GM21526 (cell line): ENCODE data around the gene SLA2.
"Not testable (repeated sequence)": the region's sequence is repeated elsewhere in the genome, so short reads cannot be mapped to it uniquely, and the experiment has no call there.

Source experiments
- ATAC-seq: cut with Tn5 transposase; IDR thresholded peaks from one replicate; pipeline ENCODE4 v1.9.1; 2021; ENCODE audit warnings: moderate library complexity; ENCODE audit not compliant: unreplicated experiment, low FRiP score

SLA2 gene

GRCh38 chr20:36579996-36580545 is 65.9 kb downstream of the SLA2 start:
- no peak for ATAC-seq

GRCh38 chr20:36578356-36579041 is 67.5 kb downstream of the SLA2 start:
- ATAC-seq = no peak

GRCh38 chr20:36576081-36576445 is 69.9 kb downstream of the SLA2 start:
- ATAC-seq = no peak

- ATAC-seq = no peak
Measured at GRCh38 chr20:36574366-36575135, 71.4 kb downstream of the SLA2 start.

GRCh38 chr20:36573798-36574365 is 72.1 kb downstream of the SLA2 start:
- ATAC-seq = no peak

- ATAC-seq = peak; percentile 47
Measured at GRCh38 chr20:36573103-36573797, 72.7 kb downstream of the SLA2 start, which contains the start of gene TGIF2. TSS of gene TGIF2 (plus strand) at chr20:36573597. CDS start at chr20:36578775, 5,178 bp downstream.

GRCh38 chr20:36572701-36573102 is 73.3 kb downstream of the SLA2 start:
- peak; percentile 14 for ATAC-seq

GRCh38 chr20:36571564-36572504 is 74.2 kb downstream of the SLA2 start:
- ATAC-seq = no peak

- ATAC-seq = no peak
Measured at GRCh38 chr20:36569847-36570429, 76.1 kb downstream of the SLA2 start.

GRCh38 chr20:36565520-36565919 is 80.5 kb downstream of the SLA2 start:
- no peak for ATAC-seq

- ATAC-seq = not testable (repeated sequence)
Measured at GRCh38 chr20:36564726-36565121, 81.3 kb downstream of the SLA2 start.

GRCh38 chr20:36564078-36564725 is 81.8 kb downstream of the SLA2 start:
- ATAC-seq = not testable (repeated sequence)

GRCh38 chr20:36563374-36563773 is 82.6 kb downstream of the SLA2 start:
- ATAC-seq = no peak

- ATAC-seq = no peak
Measured at GRCh38 chr20:36562724-36563123, 83.3 kb downstream of the SLA2 start.
